Measurements from ENCODE around the gene CHRNE.

GRCh38 chr17:4902540-4902939 lies 358 bp downstream of the CHRNE start:
- TF ChIP-seq CTCF (IDR thresholded peaks at IDR 0.05) (no peak), POLR2A (IDR thresholded peaks at IDR 0.05; ENCODE audit: low read depth) (no peak), POLR2AphosphoS5 (IDR thresholded peaks at IDR 0.05) (no peak), EP300 (IDR thresholded peaks at IDR 0.05) (no peak)

All from esophagus muscularis mucosa (tissue), 4 donors.